H1 (cell line): Measurements from ENCODE around the gene CCDC13.

Source experiments
- CHD7 ChIP-seq: fragments of 300-600 bp; sonication (generic); IDR thresholded peaks from 2 replicates; pipeline ENCODE4 v1.7.1; 2012; ENCODE audit warnings: low read length, moderate library complexity, mild to moderate bottlenecking, inconsistent platforms; ENCODE audit not compliant: insufficient replicate concordance
- CREB1 ChIP-seq: IDR thresholded peaks from 2 replicates; pipeline ENCODE4 v1.6.1; 2012; ENCODE audit warnings: inconsistent platforms
- EP300 ChIP-seq, 2 experiments: IDR thresholded peaks; 1 replicate in 1 of 2; 2 replicates in 1 of 2; pipeline ENCODE4 v1.6.1; 2011 to 2012; ENCODE audit warnings: low read depth in 2 of 2, low read length in 2 of 2, mild to moderate bottlenecking in 2 of 2, borderline replicate concordance in 1 of 2, inconsistent platforms in 1 of 2, moderate library complexity in 1 of 2
- EZH2 ChIP-seq: fragments of 200-600 bp; sonication (generic); IDR thresholded peaks from 2 replicates; pipeline ENCODE4 v1.7.1; 2012; ENCODE audit warnings: low read depth, mild to moderate bottlenecking, moderate library complexity, low read length, inconsistent platforms; ENCODE audit not compliant: severe bottlenecking
- MAX ChIP-seq: IDR thresholded peaks from 2 replicates; pipeline ENCODE4 v1.6.1; 2012; ENCODE audit warnings: inconsistent platforms
- RNF2 ChIP-seq: fragments of 200-900, 300-1000 bp; sonication (generic); IDR thresholded peaks from 2 replicates; pipeline ENCODE4 v1.7.1; 2016; ENCODE audit warnings: borderline replicate concordance, low read depth, mild to moderate bottlenecking, antibody characterized with exemption, low read length; ENCODE audit not compliant: poor library complexity, severe bottlenecking; ENCODE audit errors: missing control alignments
- SIN3A ChIP-seq, 2 experiments: IDR thresholded peaks in 1 of 2; conservative IDR thresholded peaks in 1 of 2; 2 replicates each; pipeline ENCODE4 v1.6.1; 2011 to 2012; ENCODE audit warnings: low read length in 2 of 2, improper control_type of control experiment in 1 of 2, low read depth in 1 of 2, mild to moderate bottlenecking in 1 of 2
- TCF12 ChIP-seq: IDR thresholded peaks from 2 replicates; pipeline ENCODE4 v1.6.1; 2011; ENCODE audit warnings: low read depth, mild to moderate bottlenecking, low read length
- TEAD4 ChIP-seq: IDR thresholded peaks from 2 replicates; pipeline ENCODE4 v1.6.1; 2012; ENCODE audit warnings: low read depth, low read length, inconsistent platforms, mixed read lengths
- TF ChIP-seq, protein P1 (sequence below), 3 experiments: IDR thresholded peaks; 1 replicate in 2 of 3; 2 replicates in 1 of 3; pipeline versions ENCODE4 v1.5.1 to v1.6.1; 2011; ENCODE audit warnings: low read length in 3 of 3, mild to moderate bottlenecking in 3 of 3, inconsistent platforms in 2 of 3, low read depth in 1 of 3, moderate library complexity in 1 of 3; ENCODE audit not compliant: insufficient read depth in 1 of 3; ENCODE audit errors: control extremely low read depth in 1 of 3

DNA sequence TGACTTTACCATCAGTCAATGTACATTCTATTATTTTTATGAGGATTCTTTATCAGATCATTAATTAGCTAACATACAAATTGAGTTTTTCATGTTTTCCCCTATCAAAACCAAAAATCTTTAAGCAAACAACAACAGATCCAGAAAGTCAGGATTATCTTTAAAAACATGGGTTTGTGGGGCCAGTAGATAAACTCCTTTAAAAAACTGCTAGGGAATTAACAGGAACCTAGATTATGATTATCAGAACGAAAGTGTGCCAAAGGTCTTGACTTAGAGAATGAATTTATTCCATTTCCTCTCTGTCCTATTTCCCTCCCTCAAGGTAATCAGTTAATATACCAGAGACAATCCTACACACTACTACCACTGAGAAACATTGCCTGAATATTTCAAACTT is 13.2 kb upstream of the CCDC13 start:
- TF ChIP-seq SIN3A (conservative IDR thresholded peaks at IDR 0.05 in 1 of 2, IDR thresholded peaks at IDR 0.05 in 1 of 2; ENCODE audit: low read depth in 1 of 2, low read length in 2 of 2) (no peak), TCF12 (no peak), MAX (no peak), EP300 (IDR thresholded peaks at IDR 0.05; ENCODE audit: borderline replicate concordance in 1 of 2, low read depth in 2 of 2, low read length in 2 of 2) (no peak), CHD7 (no peak), CREB1 (no peak), RNF2 (no peak), EZH2 (no peak), TEAD4 (no peak)
- TF ChIP-seq, protein P1, sequence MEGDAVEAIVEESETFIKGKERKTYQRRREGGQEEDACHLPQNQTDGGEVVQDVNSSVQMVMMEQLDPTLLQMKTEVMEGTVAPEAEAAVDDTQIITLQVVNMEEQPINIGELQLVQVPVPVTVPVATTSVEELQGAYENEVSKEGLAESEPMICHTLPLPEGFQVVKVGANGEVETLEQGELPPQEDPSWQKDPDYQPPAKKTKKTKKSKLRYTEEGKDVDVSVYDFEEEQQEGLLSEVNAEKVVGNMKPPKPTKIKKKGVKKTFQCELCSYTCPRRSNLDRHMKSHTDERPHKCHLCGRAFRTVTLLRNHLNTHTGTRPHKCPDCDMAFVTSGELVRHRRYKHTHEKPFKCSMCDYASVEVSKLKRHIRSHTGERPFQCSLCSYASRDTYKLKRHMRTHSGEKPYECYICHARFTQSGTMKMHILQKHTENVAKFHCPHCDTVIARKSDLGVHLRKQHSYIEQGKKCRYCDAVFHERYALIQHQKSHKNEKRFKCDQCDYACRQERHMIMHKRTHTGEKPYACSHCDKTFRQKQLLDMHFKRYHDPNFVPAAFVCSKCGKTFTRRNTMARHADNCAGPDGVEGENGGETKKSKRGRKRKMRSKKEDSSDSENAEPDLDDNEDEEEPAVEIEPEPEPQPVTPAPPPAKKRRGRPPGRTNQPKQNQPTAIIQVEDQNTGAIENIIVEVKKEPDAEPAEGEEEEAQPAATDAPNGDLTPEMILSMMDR (IDR thresholded peaks at IDR 0.05; ENCODE audit: control extremely low read depth in 1 of 3, insufficient read depth in 1 of 3, low read depth in 1 of 3, low read length in 3 of 3), result no peak
